Common myeloid progenitor, CD34-positive (primary cell): ENCODE measurements around the gene RAD51C.
"Not testable (repeated sequence)": the region's sequence is repeated elsewhere in the genome, so short reads cannot be mapped to it uniquely, and the experiment has no call there.

ENCODE experiments used
- CTCF ChIA-PET: fragments of 350-600 bp; sonication (Branson Sonifier 250); formaldehyde crosslinking; loops from one replicate; lab custom pipeline; 2021; ENCODE audit warnings: antibody characterized with exemption; lab: Charles Lee
- POLR2A ChIA-PET: fragments of 350-600 bp; sonication (Branson Sonifier 250); formaldehyde crosslinking; loops from one replicate; lab custom pipeline; 2021; ENCODE audit warnings: antibody characterized with exemption; lab: Charles Lee
- DNase-seq, 3 donors: peaks; one replicate each; pipeline versions ENCODE4 v3.0.0 to v3.0.0-alpha.2; 2013
- H3K27ac ChIP-seq, 2 experiments: 1 replicate in 1 of 2; 2 replicates in 1 of 2; pipeline ENCODE4 v1.7.0; 2013; ENCODE audit warnings: inconsistent platforms in 2 of 2, low read length in 2 of 2, mild to moderate bottlenecking in 2 of 2, low read depth in 1 of 2, moderate library complexity in 1 of 2; ENCODE audit not compliant: severe bottlenecking in 2 of 2, insufficient read depth in 1 of 2, poor library complexity in 1 of 2
- H3K27me3 ChIP-seq, 5 experiments: replicated peaks in 2 of 5; 1 replicate in 3 of 5; 2 replicates in 2 of 5; pipeline versions ENCODE4 v1.6.1 to v1.7.0; 2013; ENCODE audit warnings: low read length in 4 of 5, mild to moderate bottlenecking in 2 of 5, moderate library complexity in 2 of 5, inconsistent platforms in 1 of 5; ENCODE audit not compliant: insufficient read depth in 5 of 5, control insufficient read depth in 4 of 5
- H3K36me3 ChIP-seq, 4 experiments: 1 replicate in 2 of 4; 2 replicates in 2 of 4; pipeline versions ENCODE4 v1.6.1 to v1.7.0; 2013; ENCODE audit warnings: low read length in 3 of 4, control low read depth in 1 of 4, mild to moderate bottlenecking in 1 of 4; ENCODE audit not compliant: control insufficient read depth in 4 of 4, insufficient read depth in 4 of 4
- H3K4me1 ChIP-seq, 4 experiments: 1 replicate in 3 of 4; 2 replicates in 1 of 4; pipeline versions ENCODE4 v1.6.1 to v1.7.1; 2013; ENCODE audit warnings: low read length in 3 of 4, mild to moderate bottlenecking in 3 of 4, control low read depth in 1 of 4, inconsistent platforms in 1 of 4, moderate library complexity in 1 of 4; ENCODE audit not compliant: control insufficient read depth in 4 of 4, insufficient read depth in 4 of 4; ENCODE audit errors: control extremely low read depth in 1 of 4
- H3K4me3 ChIP-seq, 7 experiments: 1 replicate in 4 of 7; 2 replicates in 3 of 7; pipeline versions ENCODE4 v1.5.1 to v1.7.0; 2013; ENCODE audit warnings: mild to moderate bottlenecking in 7 of 7, low read length in 6 of 7, moderate library complexity in 6 of 7, inconsistent platforms in 2 of 7, low read depth in 2 of 7, control low read depth in 1 of 7; ENCODE audit not compliant: insufficient read depth in 4 of 7, control insufficient read depth in 1 of 7; ENCODE audit errors: extremely low read depth in 1 of 7
- H3K9me3 ChIP-seq, 5 experiments: 1 replicate in 4 of 5; 2 replicates in 1 of 5; pipeline versions ENCODE4 v1.6.1 to v1.7.1; 2013; ENCODE audit warnings: low read length in 4 of 5, mild to moderate bottlenecking in 2 of 5, inconsistent platforms in 1 of 5, low read depth in 1 of 5, moderate library complexity in 1 of 5; ENCODE audit not compliant: control insufficient read depth in 4 of 5, insufficient read depth in 2 of 5; ENCODE audit errors: control extremely low read depth in 1 of 5
- WGBS: methylation state at CpG from one replicate; pipeline ENCODE4 v1.1.5; 2013; ENCODE audit not compliant: insufficient coverage; 5-methylcytosine and 5-hydroxymethylcytosine counted together

Gene RAD51C

DNA sequence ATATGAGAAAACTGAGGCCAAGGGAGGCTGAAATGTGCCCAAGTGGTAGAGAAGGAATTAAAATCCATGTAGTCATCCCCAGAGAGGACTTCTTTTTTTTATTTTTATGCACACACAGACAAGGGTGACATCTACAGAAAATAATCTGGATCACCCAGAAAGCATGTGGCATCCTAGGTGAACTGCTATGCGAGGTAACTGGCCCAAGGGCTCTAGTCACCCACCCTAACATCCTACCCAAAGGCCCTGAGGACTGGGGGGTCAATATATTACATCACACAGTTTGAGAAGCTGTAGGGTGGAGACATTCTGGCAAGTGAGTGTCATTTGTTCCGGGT lies 23.8 kb upstream of the RAD51C start:
- H3K4me3 ChIP-seq, result no peak overlapping the region
- no peak for DNase-seq
- H3K27me3 ChIP-seq, result no peaks in the 10 kb centered on the region
- WGBS, result no CpG with 5 or more reads among the region's 2 CpGs
- ChIA-PET CTCF (no interaction called here), POLR2A (no interaction called here)
- no peaks in the 10 kb centered on the region for H3K9me3 ChIP-seq
- H3K4me1 ChIP-seq, result peaks cover 0 to 10% (median 4%) of the 10 kb centered on the region in 4 experiments
- no peak overlapping the region for H3K27ac ChIP-seq
- no peaks in the 10 kb centered on the region for H3K36me3 ChIP-seq

DNA sequence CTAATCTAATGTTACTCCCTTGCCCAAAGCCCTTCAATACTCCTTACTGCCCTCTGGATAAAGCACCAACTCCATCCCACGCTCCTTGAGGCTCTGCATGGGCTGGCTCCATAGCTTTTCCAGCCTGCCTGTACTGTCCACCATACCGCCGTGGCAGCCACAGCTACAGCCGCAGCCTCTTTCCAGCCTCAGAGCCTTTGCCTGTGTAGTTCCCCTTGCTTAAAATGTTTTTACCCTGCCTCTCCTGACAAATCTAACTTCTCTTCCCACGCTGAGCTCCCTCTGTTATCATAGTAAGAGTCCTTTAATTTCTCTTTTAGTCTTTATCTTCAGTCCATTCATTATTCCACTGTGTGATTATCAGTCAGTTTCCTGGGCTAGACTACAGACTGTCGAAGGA lies 22.5 kb upstream of the RAD51C start:
- DNase-seq, result no peak
- ChIA-PET POLR2A (interaction anchor here (0.7 kb wide), 1 partner anchor 10 kb away, joined by 4 read pairs; no protein-coding TSS in a partner anchor), CTCF (interaction anchor here (1.0 kb wide), 1 partner anchor 222 kb away, joined by 3 read pairs; no protein-coding TSS in a partner anchor)
- Histone ChIP-seq H3K27ac (no peak overlapping the region), H3K4me1 (peaks cover 0 to 10% (median 4%) of the 10 kb centered on the region in 4 experiments), H3K36me3 (no peaks in the 10 kb centered on the region), H3K9me3 (no peaks in the 10 kb centered on the region), H3K27me3 (no peaks in the 10 kb centered on the region), H3K4me3 (no peak overlapping the region)
- WGBS, result 90% methylated on average over 6 of the region's 6 CpGs

- ChIA-PET POLR2A (no interaction called here), CTCF (no interaction called here)
- 100% methylated on average over 3 of the region's 3 CpGs for WGBS
These were observed 20.4 kb upstream of the RAD51C start for GRCh38 chr17:58671969-58672368.

DNA sequence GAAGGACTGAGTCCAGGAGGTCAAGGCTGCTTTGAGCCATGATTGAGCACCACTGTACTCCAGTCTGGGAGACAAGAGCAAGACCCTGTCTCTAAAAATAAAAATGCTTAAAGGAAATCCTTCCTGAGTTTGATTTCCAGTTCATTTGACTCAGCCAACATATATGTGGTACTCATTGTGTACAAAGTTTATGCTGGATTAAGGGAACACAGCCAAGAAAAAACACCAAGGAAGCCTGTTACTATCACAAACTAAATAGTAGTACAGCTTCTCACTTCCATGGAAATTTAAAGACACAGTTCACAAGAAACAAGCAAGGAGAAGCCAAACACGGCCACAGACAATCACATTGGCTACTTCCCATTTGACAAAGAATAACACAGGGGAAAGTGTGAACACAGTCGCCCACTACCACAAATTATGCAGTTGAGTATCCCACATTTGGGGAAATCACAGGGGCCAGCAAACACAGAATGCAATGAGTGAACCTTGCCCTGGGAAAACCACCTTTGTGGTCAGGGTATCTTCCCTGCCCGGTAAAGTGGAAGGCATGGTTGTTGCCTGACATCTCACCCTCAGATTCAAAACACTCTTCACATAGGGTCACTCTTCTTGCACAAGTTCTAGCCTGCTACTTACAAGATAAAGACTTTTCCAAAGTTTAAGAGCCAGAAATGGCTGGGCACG lies 15.1 kb upstream of the RAD51C start:
- CTCF ChIA-PET, result no interaction called here
- no peak for DNase-seq
- Histone ChIP-seq H3K27me3 (no peaks in the 10 kb centered on the region), H3K27ac (no peak overlapping the region), H3K36me3 (no peaks in the 10 kb centered on the region), H3K4me1 (no peaks in the 10 kb centered on the region), H3K4me3 (no peak overlapping the region), H3K9me3 (no peaks in the 10 kb centered on the region)
- WGBS, result 100% methylated on average over 2 of the region's 4 CpGs
- POLR2A ChIA-PET, result no interaction called here

More at GRCh38 chr17:58671969-58672368, 20.4 kb upstream of the RAD51C start:
- no peak overlapping the region for H3K4me3 ChIP-seq
- H3K4me1 ChIP-seq, result peaks cover 0 to 4% (median 0%) of the 10 kb centered on the region in 4 experiments
- no peaks in the 10 kb centered on the region for H3K27me3 ChIP-seq
- DNase-seq, result no peak
- H3K36me3 ChIP-seq, result no peaks in the 10 kb centered on the region
- H3K9me3 ChIP-seq, result no peaks in the 10 kb centered on the region
- no peak overlapping the region for H3K27ac ChIP-seq

DNA sequence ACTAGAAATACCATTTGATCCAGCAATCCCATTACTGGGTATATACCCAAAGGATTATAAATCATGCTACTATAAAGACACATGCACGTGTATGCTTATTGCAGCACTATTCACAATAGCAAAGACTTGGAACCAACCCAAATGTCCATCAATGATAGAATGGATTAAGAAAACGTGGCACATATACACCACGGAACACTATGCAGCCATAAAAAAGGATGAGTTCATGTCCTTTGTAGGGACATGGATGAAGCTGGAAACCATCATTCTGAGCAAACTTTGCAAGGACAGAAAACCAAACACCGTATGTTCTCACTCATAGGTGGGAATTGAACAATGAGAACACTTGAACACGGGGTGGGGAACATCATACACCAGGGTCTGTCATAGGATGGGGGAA lies 14.1 kb upstream of the RAD51C start:
- H3K36me3 ChIP-seq, H3K27ac ChIP-seq, DNase-seq, H3K9me3 ChIP-seq, H3K4me3 ChIP-seq, POLR2A ChIA-PET, CTCF ChIA-PET, H3K4me1 ChIP-seq, H3K27me3 ChIP-seq: not testable (repeated sequence)
- 100% methylated on average over 2 of the region's 5 CpGs for WGBS

GRCh38 chr17:58679263-58680037 lies 13.0 kb upstream of the RAD51C start:
- POLR2A ChIA-PET, result no interaction called here
- DNase-seq, result peak in 2 of 3 donors; percentile 23 to 34

DNA sequence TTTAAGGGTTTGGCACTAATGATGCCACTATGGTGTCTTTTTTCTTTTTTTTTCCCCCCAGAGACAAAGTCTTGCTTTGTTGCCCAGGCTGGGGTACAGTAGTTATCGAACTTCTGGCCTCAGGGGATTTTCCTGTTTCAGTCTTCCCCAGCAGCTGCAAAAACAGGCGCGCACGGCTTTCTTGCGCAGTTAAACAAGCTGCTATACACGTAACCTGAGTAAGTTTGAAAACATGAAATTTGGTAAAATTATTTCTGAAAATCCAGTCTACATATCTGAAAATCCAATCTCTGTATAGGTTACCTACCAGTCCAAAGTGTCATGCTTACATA lies 12.4 kb upstream of the RAD51C start:
- ChIA-PET CTCF (no interaction called here), POLR2A (no interaction called here)
- H3K27ac ChIP-seq, result no peak overlapping the region
- H3K9me3 ChIP-seq, result no peaks in the 10 kb centered on the region
- H3K36me3 ChIP-seq, result no peaks in the 10 kb centered on the region
- 100% methylated on average over 2 of the region's 6 CpGs for WGBS
- no peaks in the 10 kb centered on the region for H3K4me1 ChIP-seq
- no peak for DNase-seq
- H3K27me3 ChIP-seq, result no peaks in the 10 kb centered on the region
- no peak overlapping the region for H3K4me3 ChIP-seq

More at GRCh38 chr17:58679263-58680037, 13.0 kb upstream of the RAD51C start:
- Histone ChIP-seq H3K36me3 (no peaks in the 10 kb centered on the region), H3K27ac (peak overlapping the region in 1 of 2 experiments; percentile 20), H3K9me3 (no peaks in the 10 kb centered on the region), H3K4me1 (no peaks in the 10 kb centered on the region), H3K4me3 (no peak overlapping the region), H3K27me3 (no peaks in the 10 kb centered on the region)
- CTCF ChIA-PET, result no interaction called here
- WGBS, result 80% methylated on average over 9 of the region's 12 CpGs
